GM13976 (cell line): ENCODE measurements around the gene RPH3AL.

Experiments
- DNase-seq: peaks from one replicate; pipeline ENCODE4 v3.0.0; 2012; ENCODE audit warnings: low spot score
- CTCF ChIP-seq: IDR thresholded peaks from 2 replicates; pipeline ENCODE4 v1.5.1; 2012; ENCODE audit warnings: borderline replicate concordance, mild to moderate bottlenecking; ENCODE audit not compliant: insufficient read depth; ENCODE audit errors: extremely low read depth, missing control alignments, control extremely low read depth
- in situ Hi-C: fragments of 300-500 bp; cut with MboI; formaldehyde crosslinking; loops from one replicate; pipeline ENCODE4 v1.12.0; 2022; ENCODE audit warnings: low sequenced_read_pairs, mixed read lengths, inconsistent platforms; ENCODE audit not compliant: unreplicated experiment

RPH3AL gene

GRCh38 chr17:381516-381915, 28.9 kb upstream of the RPH3AL start:
- in situ Hi-C loops = no loop called here
- no peak for TF ChIP-seq CTCF
- DNase-seq = no peak

- TF ChIP-seq CTCF = no peak
- in situ Hi-C loops = no loop called here
- DNase-seq = no peak
Measured at GRCh38 chr17:379531-380465, 27.2 kb upstream of the RPH3AL start.

DNA sequence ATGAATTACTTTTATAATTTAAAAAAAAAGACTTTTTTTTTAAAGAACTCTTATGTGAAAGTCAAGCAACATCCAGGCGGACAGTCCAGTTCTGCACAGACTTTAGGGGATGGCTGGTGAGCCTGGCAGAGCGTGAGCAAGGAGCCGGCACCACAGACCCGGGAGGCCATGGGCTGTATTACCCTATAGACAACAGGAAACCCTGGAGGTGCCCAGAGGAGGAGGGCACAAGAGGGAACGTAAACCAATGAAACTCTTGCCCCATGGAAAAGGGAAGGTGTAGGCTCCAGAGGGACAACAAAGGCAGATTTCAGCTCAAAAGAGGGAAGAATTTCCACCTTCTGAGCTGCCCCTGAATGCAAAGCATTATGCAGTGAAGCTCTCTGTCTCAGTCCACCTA, 25.5 kb upstream of the RPH3AL start:
- no peak for DNase-seq
- no peak for TF ChIP-seq CTCF
- in situ Hi-C loops = no loop called here

GRCh38 chr17:376936-377863, 24.6 kb upstream of the RPH3AL start:
- DNase-seq = no peak
- no peak for TF ChIP-seq CTCF
- in situ Hi-C loops = no loop called here

DNA sequence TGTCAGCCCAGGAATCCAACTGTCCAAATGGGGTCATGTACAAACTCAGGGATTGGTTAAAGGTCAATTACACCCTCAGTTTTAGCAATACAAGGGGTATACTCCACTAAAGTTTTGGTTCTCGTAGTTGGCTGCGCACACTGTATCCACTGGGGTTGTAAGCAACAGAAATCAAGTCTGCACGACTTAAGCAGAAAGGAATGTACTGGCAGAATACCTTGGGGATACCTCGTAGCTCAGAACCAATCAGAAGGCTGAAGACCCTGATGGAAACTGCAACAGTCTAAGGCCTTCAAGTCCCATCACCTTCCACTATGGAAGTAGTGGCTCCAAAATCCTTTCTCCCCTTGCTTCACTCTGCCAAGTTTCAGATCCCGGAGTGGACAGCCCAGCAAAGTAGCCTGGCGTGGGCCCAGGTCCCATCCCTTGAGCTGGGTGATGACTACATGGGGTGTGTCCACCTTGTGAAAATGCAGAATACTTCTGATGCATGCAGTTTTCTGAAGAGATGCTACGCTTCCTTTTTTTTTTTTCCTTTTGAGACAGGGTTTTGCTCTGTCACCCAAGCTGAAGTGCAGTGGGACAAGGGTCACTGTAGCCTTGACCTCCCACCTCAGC, 21.1 kb upstream of the RPH3AL start:
- DNase-seq = no peak
- in situ Hi-C loops = no loop called here
- TF ChIP-seq CTCF = no peak
